Prostate gland (tissue), 2 donors: ENCODE measurements around the gene CTSA.

Experiments used
- CTCF ChIP-seq, 4 experiments: fragments of 200-600 bp in 2 of 4; fragments of 450-650 bp in 2 of 4; sonication (generic) in 2 of 4; IDR thresholded peaks; 1 replicate in 3 of 4; 2 replicates in 1 of 4; pipeline ENCODE4 v1.5.1; 2016 to 2019; ENCODE audit warnings: antibody characterized with exemption in 4 of 4, mild to moderate bottlenecking in 2 of 4, moderate library complexity in 2 of 4
- POLR2A ChIP-seq: fragments of 450-650 bp; IDR thresholded peaks from one replicate; pipeline ENCODE4 v1.6.1; 2016; ENCODE audit warnings: antibody characterized with exemption, mild to moderate bottlenecking
- POLR2AphosphoS5 ChIP-seq: sonication (generic); formaldehyde crosslinking; IDR thresholded peaks from one replicate; pipeline ENCODE4 v1.6.1; 2017; ENCODE audit warnings: antibody characterized with exemption

DNA sequence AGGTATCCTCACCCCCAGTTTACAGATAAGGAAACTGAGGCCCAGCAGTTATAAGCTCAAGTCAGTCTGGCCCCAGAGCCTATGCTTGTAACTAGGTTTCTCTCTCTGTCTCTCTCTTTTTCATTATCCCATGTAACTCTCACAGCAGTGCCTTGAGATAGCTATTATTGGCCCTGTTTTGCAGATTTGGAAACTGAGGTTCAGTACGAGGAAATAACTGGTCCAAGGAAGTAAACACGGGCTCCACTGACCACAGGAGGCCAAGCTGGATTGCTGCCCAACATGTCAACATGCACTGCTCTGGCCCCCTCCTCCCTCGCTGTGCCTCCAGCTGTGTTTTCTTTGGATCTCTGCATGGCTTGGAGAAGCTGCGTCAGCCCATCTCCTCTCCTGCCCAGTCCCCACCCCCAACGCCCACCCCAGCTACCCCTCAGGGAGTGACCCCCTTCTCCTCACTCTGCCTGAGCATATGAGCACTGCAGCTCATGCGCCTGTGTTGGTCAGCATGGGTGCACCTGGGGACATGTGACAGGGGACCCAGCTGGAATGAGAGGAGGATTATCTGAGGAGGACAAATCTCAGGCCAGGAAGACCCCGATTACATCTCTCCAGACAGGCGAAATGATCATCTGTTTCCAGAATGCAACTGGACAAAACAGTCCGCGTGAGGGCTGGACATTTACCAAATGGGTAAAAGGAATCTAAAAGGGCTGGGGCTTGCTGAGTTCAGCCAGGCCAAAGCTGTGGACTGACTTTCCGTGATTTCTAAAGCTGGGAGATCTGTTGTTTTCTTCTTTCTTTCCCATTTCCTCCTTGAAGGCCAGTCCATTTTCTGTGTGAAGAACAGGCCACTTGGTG is 28.6 kb downstream of the CTSA start:
- TF ChIP-seq POLR2AphosphoS5 (no peak), CTCF (IDR thresholded peaks at IDR 0.05) (no peak), POLR2A (no peak)
